ENCODE results near the gene CAMKK2.

DNA sequence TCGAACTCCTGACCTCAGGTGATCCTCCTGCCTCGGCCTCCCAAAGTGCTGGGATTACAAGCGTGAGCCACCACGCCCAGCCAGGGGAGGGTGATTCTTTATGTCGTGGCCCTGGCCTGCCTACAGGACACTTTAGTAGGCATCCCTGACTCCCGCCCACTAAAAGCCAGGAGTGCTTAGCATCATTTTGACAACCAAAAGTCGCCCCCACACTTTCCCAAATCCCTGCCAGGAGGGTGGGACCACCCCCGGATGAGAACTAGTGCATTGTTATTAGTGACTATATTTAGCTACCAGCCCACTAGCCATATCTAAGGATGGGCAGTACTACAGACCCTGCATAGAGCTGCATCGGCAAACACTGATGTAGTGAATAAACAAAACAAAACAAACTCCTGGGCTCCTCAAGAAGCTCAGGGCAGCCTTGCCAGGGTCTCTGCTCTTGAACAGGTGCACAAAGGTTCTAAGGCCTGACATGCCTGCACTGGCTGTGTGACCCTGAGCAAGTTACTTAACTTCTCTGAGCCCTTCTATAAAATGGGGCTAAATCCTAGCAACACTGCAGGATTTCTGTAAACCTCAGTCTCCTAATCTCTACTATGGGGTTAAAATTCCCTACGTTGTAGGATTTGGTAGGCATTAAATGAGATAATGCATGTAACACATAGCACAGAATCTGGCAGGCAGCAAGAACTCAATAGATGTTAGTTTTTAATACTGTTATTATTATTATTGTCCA is 2.2 kb downstream of the CAMKK2 start:
- TF ChIP-seq EP300 (IDR thresholded peaks at IDR 0.05; ENCODE audit: borderline replicate concordance in 1 of 2, low read depth in 1 of 2, low read length in 1 of 2), result no peak
- no peak for TF ChIP-seq CTCF (IDR thresholded peaks at IDR 0.05)
- no peak for TF ChIP-seq ELF1 (IDR thresholded peaks at IDR 0.05)
- no peak for TF ChIP-seq SMC3 (IDR thresholded peaks at IDR 0.05; ENCODE audit: low read depth, low read length)
- TF ChIP-seq RAD21 (IDR thresholded peaks at IDR 0.05; ENCODE audit: low read length), result no peak
- no peak for TF ChIP-seq RXRA (IDR thresholded peaks at IDR 0.05; ENCODE audit: borderline replicate concordance, low read depth)
- no peak for TF ChIP-seq POLR2AphosphoS5 (IDR thresholded peaks at IDR 0.05; ENCODE audit: low read depth, low read length)
- TF ChIP-seq, protein P1, sequence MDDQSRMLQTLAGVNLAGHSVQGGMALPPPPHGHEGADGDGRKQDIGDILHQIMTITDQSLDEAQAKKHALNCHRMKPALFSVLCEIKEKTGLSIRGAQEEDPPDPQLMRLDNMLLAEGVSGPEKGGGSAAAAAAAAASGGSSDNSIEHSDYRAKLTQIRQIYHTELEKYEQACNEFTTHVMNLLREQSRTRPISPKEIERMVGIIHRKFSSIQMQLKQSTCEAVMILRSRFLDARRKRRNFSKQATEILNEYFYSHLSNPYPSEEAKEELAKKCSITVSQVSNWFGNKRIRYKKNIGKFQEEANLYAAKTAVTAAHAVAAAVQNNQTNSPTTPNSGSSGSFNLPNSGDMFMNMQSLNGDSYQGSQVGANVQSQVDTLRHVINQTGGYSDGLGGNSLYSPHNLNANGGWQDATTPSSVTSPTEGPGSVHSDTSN (IDR thresholded peaks at IDR 0.05), result no peak
- no peak for TF ChIP-seq MAX (IDR thresholded peaks at IDR 0.05; ENCODE audit: low read depth)
- no peak for TF ChIP-seq USF2 (IDR thresholded peaks at IDR 0.05; ENCODE audit: borderline replicate concordance, low read depth, low read length)
- TF ChIP-seq, protein P2, sequence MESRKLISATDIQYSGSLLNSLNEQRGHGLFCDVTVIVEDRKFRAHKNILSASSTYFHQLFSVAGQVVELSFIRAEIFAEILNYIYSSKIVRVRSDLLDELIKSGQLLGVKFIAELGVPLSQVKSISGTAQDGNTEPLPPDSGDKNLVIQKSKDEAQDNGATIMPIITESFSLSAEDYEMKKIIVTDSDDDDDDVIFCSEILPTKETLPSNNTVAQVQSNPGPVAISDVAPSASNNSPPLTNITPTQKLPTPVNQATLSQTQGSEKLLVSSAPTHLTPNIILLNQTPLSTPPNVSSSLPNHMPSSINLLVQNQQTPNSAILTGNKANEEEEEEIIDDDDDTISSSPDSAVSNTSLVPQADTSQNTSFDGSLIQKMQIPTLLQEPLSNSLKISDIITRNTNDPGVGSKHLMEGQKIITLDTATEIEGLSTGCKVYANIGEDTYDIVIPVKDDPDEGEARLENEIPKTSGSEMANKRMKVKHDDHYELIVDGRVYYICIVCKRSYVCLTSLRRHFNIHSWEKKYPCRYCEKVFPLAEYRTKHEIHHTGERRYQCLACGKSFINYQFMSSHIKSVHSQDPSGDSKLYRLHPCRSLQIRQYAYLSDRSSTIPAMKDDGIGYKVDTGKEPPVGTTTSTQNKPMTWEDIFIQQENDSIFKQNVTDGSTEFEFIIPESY (IDR thresholded peaks at IDR 0.05; ENCODE audit: borderline replicate concordance, low read depth), result no peak
- TF ChIP-seq TCF12 (IDR thresholded peaks at IDR 0.05), result no peak
